ENCODE measurements around the gene MAB21L3. TPM values are rescaled to one million over a fixed set of nuclear protein-coding genes. Genes with fewer than 3 reads are reported as not detected.

MAB21L3 gene
- total RNA-seq, 3 donors from 2014 or later: 1.7 to 6.4 (median 4.7) TPM

GRCh38 chr1:116099379-116099778 lies 11.8 kb upstream of the MAB21L3 start:
- Histone ChIP-seq H3K4me1 (ENCODE audit: low read depth) (no peaks in the 10 kb centered on the region), H3K9me3 (peaks cover 13% of the 10 kb centered on the region), H3K36me3 (ENCODE audit: low read depth) (no peaks in the 10 kb centered on the region), H3K4me3 (no peak overlapping the region)
- no peak for TF ChIP-seq CTCF (IDR thresholded peaks at IDR 0.05)
- DNase-seq (no peak), ATAC-seq (no peak)
- intact Hi-C loops (cut with DNase I, micrococcal nuclease): no loop called here

GRCh38 chr1:116099919-116100318 lies 11.3 kb upstream of the MAB21L3 start:
- ATAC-seq (no peak), DNase-seq (no peak)
- Histone ChIP-seq H3K9me3 (peaks cover 10% of the 10 kb centered on the region), H3K36me3 (ENCODE audit: low read depth) (no peaks in the 10 kb centered on the region), H3K4me3 (no peak overlapping the region), H3K4me1 (ENCODE audit: low read depth) (no peaks in the 10 kb centered on the region)
- no peak for TF ChIP-seq CTCF (IDR thresholded peaks at IDR 0.05)
- intact Hi-C loops (cut with DNase I, micrococcal nuclease): no loop called here

GRCh38 chr1:116104667-116105066 lies 6.5 kb upstream of the MAB21L3 start:
- Histone ChIP-seq H3K4me3 (no peak overlapping the region), H3K4me1 (ENCODE audit: low read depth) (no peaks in the 10 kb centered on the region), H3K36me3 (ENCODE audit: low read depth) (no peaks in the 10 kb centered on the region), H3K9me3 (no peaks in the 10 kb centered on the region)
- intact Hi-C loops (cut with DNase I, micrococcal nuclease): no loop called here
- DNase-seq: no peak
- peak; percentile 73 for ATAC-seq
- no peak for TF ChIP-seq CTCF (IDR thresholded peaks at IDR 0.05)

GRCh38 chr1:116105996-116106395 lies 5.2 kb upstream of the MAB21L3 start:
- H3K36me3 ChIP-seq (ENCODE audit: low read depth): no peaks in the 10 kb centered on the region
- peak; percentile 10 for ATAC-seq
- no peak for TF ChIP-seq CTCF (IDR thresholded peaks at IDR 0.05)
- intact Hi-C loops (cut with DNase I, micrococcal nuclease): no loop called here
- peaks cover 6% of the 10 kb centered on the region for H3K4me1 ChIP-seq (ENCODE audit: low read depth)
- DNase-seq: no peak
- H3K9me3 ChIP-seq: no peaks in the 10 kb centered on the region
- H3K4me3 ChIP-seq: no peak overlapping the region

- TF ChIP-seq CTCF (IDR thresholded peaks at IDR 0.05): no peak
- DNase-seq (no peak), ATAC-seq (no peak)
- Histone ChIP-seq H3K9me3 (no peaks in the 10 kb centered on the region), H3K4me3 (no peak overlapping the region), H3K36me3 (ENCODE audit: low read depth) (no peaks in the 10 kb centered on the region), H3K4me1 (ENCODE audit: low read depth) (peaks cover 10% of the 10 kb centered on the region)
- intact Hi-C loops (cut with DNase I, micrococcal nuclease): no loop called here
Measured at GRCh38 chr1:116106646-116107045, 4.6 kb upstream of the MAB21L3 start.

- ATAC-seq (no peak), DNase-seq (no peak)
- no peaks in the 10 kb centered on the region for H3K9me3 ChIP-seq
- no peak overlapping the region for H3K4me3 ChIP-seq
- H3K4me1 ChIP-seq (ENCODE audit: low read depth): peaks cover 10% of the 10 kb centered on the region
- intact Hi-C loops (cut with DNase I, micrococcal nuclease): no loop called here
- H3K36me3 ChIP-seq (ENCODE audit: low read depth): no peaks in the 10 kb centered on the region
- TF ChIP-seq CTCF (IDR thresholded peaks at IDR 0.05): no peak
Measured at GRCh38 chr1:116107371-116107770, 3.8 kb upstream of the MAB21L3 start.

All from mucosa of descending colon (tissue), 3 donors.